Measurements from ENCODE around the gene COP1.
A peak's percentile ranks its signal among the peaks of the same experiment; 100 is the strongest.
"Not testable (repeated sequence)": the region's sequence is repeated elsewhere in the genome, so short reads cannot be mapped to it uniquely, and the experiment has no call there.

Gene COP1

DNA sequence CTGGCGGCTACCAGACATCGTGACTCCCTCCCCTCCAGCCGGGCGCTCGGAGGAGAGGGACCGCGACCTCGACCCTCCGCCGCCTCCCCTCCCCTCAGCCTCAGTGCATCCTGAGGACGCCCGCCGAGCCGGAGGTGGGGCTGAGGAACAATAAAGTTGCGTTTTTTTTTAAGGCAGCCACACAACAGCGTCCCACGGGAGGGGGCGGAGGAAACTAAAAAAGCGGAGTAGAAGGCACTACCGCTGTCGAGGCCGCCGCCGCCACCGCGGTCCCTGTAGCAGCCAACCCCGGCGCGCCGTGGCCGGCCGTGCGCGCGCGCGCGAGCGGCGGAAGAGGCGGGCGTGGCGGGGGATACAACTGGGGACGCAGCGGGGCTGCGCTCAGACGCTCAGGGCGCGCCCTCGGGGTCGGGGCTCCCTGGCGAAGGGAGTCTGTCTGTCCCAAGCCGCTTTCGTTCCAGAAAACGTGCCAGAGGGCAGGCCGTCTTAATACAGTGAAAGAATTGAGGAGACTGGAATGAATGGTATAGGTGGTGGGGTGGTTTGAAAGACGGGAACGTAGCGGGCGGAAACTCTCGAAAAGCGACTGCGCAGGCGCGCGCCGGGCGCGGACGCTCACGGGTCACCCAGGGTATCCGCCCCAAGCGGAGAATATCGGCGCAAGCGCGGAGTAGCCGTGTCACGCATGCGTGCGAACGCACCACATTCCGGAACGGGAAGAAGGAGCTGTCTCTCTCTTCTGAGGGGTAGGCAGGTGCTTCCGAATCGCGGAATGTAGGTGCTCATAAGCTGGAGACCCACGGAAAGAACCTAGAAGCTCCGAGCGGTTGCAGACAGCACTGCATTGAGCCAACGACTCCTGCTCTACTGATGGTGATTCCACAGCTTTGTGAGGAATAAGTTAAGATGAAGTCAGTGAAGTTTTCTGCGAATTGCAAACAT, at the start of gene COP1:
COP1 (minus strand) TSS at position 326 of the 942 bp plus-strand sequence; CDS start at position 18, 308 bp downstream.
- DNase-seq (ENCODE audit: low read depth) = peak; percentile 96

- DNase-seq (ENCODE audit: low read depth) = no peak
Measured at GRCh38 chr1:176252191-176252590, 45.1 kb upstream of the COP1 start.

GRCh38 chr1:176244851-176245250, 37.8 kb upstream of the COP1 start:
- DNase-seq (ENCODE audit: low read depth) = no peak

DNA sequence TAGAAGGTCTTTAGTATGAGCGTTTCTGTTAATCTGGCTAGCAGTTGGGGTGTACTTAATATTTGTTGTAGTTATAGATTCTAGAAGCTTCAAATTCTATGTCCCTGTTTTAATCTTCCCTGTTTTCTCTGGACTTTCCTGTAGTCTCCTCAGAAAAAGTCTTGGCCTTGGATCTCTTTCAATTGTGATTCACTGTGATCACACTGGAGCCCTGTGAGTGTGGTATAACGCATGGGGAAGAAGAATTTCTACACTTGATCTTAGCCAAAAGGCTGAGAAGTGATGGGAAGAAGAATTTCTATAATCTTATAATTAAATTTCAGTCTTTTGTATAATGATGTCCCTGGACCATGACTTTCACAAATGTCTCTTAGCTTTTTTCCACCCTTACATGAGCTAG, 36.7 kb upstream of the COP1 start:
- DNase-seq (ENCODE audit: low read depth) = no peak

DNA sequence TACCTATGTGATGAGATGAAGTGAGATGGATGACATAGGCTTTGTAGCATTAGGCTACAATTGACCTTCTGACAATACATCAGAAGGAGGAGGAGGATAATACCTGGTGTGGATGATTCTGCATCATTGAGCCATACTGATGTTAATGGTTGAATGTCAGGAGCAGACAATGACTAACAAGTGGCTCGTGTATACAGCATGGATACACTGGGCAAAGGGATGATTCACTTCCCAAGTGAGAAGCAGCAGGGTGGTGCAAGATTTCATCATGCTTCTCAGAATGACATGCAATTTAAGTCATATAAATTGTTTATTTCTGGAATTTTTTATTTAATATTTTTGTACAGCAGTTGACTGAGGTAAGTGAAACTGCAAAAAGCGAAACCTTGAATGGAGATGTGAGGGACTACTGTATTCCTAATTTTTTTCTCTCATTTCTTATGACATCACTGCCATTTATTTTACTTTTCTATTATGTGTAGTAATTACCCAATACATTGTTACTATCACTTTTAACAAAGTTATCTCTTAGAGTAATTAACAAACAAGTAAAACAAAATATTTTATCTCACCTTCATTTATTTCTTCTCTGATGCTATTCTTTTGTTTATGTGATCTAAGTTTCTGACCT, 34.4 kb upstream of the COP1 start:
- no peak for DNase-seq (ENCODE audit: low read depth)

DNA sequence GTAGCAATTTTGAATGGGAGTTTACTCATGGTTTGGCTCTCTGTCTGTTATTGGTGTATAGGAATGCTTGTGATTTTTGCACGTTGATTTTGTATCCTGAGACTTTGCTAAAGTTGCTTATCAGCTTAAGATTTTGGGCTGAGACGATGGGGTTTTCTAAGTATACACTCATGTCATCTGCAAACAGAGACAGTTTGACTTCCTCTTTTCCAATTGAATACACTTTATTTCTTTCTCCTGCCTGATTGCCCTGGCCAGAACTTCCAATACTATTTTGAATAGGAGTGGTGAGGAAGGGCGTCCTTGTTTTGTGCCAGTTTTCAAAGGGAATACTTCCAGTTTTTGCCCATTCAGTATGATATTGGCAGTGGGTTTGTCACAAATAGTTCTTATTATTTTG, 26.6 kb upstream of the COP1 start:
- not testable (repeated sequence) for DNase-seq (ENCODE audit: low read depth)

DNA sequence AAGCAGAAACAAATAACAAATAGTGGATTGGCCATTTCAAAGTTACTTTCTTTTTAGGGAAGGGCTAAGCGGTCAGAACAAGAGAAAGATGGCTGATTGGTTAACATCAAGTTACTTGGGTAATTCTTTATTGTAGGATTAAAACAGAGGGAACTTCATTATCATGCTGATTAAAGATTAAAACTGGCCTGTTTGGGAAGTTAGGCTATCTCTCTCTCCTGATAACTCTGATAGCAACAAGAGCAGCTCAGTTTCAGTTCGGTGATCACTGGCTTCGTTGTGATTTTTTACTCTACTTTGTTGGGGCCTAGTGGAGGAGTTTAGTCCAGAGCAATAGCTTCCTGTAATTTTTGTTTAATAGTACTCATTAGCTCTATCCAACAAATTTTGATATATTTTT, 20.5 kb upstream of the COP1 start:
- DNase-seq (ENCODE audit: low read depth) = no peak

DNA sequence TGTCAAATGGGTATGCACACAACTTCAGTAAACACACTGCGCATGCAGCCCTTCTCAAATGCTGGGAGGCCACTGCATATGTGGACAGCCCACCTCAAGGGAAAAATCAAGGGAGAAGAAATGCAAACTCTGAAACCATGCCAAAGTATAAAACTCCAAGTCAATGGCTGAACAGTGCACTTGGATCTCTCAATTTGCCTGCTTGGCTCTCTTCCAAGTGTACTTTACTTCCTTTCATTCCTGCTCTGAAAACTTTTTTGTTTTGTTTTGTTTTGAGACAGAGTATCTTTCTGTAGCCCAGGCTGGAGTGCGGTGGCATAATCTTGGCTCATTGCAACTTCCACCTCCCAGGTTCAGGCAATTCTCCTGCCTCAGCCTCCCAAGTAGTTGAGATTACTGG, 18.8 kb upstream of the COP1 start:
- DNase-seq (ENCODE audit: low read depth) = no peak

GRCh38 chr1:176225479-176225875, 18.4 kb upstream of the COP1 start:
- DNase-seq (ENCODE audit: low read depth) = no peak

GRCh38 chr1:176222196-176222595, 15.1 kb upstream of the COP1 start:
- DNase-seq (ENCODE audit: low read depth) = no peak

DNA sequence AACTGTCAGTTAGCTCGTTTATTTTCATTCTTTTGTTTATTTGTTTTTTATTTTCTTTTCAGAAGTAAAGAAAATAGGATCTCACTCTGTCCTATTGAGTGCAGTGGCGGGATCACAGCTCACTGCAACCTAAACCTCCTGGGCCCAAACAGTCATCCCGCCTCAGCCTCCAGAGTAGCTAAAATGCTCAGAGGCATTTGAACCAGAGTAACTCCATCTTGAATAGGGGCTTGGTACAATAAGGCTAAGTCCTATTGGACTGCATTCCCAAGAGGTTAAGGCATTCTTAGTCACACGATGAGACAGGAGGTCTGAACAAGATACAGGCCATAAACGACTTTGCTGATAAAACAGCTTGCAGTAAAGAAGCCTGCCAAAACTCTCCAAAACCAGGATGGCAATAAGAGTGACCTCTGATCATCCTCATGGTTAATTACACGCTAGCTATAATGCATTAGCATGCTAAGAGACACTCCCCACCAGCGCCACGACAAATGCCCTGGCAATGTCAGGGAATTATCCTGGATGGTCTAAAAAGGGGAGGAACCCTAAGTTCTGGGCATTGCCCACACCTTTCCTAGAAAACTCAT, 13.1 kb upstream of the COP1 start:
- no peak for DNase-seq (ENCODE audit: low read depth)

DNA sequence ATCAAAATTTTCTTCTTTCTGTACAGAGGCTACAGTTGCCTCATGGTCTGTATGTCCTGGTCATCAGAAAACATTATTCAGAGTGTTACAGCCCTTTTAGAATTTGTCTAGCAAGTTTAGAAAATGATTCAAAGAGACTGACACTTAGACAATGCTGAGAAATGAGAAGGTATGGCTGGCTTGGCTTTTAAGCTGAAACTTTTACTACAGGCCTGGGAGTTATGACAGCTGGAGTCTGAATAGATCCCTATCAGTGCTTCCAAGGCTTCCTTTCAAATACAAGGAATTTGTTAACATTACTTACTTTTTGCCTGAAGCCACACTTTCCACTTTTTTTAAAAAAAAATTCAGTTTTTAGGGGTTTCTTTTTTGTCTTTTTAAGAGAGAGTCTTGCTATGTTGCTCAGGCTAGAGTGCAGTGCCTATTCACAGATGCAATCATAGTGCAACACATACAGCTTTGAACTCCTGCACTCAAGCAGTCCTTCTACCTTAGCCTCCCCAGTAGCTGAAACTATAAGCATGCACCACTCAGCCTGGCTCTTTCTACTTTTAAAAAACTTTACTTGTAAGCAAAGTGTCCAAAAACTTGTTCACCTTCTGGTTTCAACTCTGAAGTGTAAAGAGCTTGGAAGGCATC, 10.5 kb upstream of the COP1 start:
- DNase-seq (ENCODE audit: low read depth) = no peak

DNA sequence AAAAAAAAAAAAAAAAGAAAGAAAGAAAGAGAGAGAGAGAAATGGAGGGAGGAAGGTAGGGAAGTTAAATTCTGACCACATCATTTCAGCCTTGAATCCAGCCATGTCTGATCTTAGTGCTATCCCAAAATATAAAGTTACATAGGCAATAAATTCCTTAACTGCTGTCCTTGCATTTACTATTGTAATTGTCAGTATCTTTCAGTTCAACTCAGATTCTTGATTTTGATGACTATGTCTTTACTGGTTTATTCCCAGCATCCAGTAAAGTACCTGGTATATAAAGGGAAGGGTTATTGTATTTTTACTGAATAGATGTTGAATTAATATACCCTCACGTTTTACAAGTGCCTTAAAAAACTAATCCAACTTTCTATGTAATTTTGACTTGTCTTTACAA, 8.9 kb upstream of the COP1 start:
- no peak for DNase-seq (ENCODE audit: low read depth)

DNA sequence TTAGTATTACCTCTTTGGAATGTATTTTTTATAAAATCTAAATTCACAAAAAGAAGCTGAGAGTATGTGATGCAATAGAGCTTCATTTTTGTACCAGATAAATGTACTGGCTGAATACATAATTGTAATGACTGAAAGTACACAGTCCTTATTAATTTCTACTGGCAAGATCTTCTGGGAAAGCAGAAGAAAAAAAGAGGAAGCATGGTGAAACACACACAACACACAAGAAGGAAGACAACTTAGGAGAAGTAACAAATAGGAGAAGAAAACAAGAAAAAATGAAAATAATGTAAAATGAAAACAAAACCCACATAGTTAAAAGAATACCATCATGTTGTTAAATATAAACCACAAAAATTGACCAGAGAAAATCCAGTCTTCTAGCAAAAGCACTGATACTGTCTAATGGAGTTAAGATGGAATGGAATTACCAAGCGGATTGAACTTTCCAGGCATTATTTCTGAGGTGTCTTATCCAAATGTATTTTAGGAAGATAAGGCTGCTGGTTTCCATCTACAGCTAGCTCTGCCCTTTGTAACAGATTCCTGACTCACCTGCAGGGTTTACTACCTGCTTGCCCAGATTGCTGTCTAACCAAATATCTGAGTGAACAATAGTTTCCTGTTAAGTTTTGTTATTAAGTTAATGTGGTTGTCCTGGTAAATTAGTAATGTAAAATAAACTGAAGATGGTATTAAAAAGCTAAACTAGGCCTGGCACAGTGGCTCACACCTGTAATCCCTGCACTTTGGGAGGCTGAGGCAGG, 4.5 kb upstream of the COP1 start:
- DNase-seq (ENCODE audit: low read depth) = no peak

DNA sequence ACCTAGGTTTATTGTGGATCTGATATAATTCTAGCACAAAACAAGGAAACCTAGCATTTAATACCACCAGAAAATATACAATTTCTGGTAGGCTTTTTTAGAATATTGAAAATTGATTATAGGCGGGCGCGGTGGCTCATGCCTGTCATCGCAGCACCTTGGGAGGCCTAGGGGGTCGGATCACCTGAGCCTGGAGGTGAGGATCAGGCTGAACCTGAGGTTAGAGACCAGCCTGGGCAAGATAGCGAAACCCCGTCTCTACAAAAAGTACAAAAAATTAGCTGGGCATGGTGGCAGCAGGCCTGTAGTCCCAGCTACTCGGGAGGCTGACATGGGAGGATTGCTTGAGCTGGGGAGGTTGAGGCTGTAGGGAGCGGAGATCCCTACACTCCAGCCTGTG, 948 bp upstream of the COP1 start:
- no peak for DNase-seq (ENCODE audit: low read depth)

DNA sequence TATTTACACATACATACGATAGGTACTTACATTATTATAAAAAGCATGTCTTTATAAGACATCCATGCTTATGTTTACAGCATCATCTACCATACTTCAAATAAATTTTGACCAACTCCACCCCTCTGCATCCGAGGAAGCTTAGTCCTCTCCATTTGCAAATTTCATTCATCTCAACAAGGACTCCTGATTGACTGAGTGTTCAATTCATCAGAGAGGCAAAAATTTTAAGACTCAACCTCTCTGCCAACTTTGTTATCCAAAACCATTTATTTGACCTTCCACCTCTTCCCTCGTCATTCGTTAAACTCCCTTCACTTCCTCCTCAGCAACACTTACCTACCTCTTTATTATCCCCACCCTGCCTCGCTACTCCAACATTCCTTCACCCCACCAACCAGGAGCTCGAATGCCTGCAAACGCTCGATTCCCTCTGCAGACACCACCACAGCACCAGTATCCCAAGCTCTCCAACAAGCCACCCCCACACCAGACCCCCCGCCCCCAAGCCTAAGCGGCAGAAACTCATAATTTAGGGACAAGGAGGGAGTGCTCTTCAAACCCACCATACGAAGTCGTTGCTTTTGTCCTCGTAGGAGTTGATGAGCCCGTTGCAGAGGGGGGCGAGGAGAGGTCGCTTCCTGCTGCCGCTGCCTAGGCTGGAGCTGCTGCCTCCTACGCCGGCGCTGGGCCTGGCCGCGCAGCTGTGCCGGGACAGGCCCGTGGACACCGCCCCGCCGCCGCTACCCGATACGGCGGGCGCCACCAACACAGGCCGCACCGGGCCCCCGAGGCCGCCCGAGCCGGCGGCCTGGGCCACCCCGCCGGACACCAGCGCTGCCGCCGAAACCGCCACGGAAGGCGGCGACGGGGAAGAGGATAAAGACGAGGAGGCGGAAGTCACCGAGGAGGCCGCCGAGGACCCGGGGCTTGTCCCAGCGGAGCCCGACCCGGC, 803 bp downstream of the COP1 start:
- DNase-seq (ENCODE audit: low read depth) = peak; percentile 31

DNA sequence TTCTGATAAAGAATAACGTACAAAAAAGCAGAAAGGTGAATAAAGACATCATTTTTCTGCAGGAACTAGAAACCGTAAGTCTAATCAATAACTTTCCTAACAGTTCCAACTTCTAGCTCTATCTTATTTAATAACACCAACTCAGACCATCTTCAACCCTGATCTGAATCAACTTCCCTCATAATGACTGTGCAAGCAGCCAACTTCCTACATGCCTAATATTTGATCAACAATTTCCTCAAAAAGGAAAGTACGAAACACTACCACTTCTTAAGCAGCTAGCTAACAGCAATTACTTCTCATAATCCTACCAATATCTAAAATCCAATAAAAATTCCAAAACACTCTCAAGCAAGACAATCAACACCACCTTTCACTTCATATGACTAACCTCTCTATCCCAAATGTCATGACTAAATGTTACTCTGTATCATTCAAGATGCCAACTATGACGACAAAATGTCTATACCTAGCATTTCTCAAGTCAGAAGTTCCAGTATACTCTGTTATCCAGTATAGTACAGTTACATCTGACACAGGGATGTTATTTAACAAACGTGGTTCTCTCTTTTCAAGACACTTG, 1.7 kb downstream of the COP1 start:
- no peak for DNase-seq (ENCODE audit: low read depth)

DNA sequence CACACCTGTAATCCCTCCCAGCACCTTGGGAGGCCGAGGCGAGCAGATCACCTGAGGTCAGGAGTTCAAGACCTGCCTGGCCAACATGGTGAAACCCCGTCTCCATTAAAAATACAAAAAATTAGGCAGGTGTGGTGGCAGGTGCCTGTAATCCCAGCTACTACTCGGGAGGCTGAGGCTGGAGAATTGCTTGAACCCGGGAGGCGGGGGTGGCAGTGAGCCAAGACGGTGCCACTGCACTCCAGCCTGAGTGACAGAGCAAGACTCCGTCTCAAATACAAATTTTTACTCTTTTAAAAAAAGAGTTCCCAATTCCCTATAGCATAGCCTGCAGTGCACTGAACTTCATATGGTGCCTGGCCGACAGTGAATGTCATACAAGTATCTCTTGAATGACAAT, 2.4 kb downstream of the COP1 start:
- DNase-seq (ENCODE audit: low read depth) = not testable (repeated sequence)

DNA sequence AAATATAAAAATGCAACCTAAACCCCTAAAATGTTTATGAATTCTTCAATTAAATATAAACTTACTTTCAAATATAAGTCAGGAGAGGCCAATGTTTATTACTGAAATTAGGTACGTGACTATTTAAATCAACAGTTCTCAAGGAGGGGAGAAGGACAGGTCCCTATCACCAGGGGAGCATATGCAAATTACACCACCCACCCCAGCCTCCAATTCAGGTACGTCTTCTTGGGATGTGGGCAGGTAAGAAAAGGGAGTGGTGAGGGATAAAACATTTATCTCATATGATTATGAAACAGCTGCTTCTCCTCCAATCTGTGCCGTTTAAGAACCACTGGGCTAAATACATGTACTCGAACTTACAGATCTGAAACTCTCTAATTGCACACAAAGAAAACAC, 3.4 kb downstream of the COP1 start:
- no peak for DNase-seq (ENCODE audit: low read depth)

DNA sequence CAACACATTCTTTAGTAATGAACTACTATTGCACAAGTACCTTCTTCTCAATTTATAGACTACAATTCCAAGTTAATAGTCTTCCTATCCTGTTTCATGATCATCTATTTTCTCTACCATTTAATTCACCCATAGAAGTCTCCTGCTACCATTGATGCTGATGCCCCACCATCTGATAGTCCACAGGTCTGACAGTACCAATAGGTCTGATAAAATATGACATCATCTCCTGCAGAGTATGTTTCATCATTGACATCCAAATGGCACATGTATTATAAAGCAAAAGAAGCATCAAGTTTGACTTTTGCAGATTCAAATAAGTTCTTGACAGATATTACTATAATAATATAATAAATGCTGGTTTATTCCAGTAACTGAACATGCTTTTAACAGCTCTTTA, 5.5 kb downstream of the COP1 start:
- DNase-seq (ENCODE audit: low read depth) = no peak
